ENCODE data around the gene FA2H. TPM values are rescaled to one million over a fixed set of nuclear protein-coding genes. Genes with fewer than 3 reads are reported as not detected.

The FA2H gene
- total and polyA plus RNA-seq, 10 of the 15 experiments (the other 5 are each of a cell fraction or from before 2014, with no cell fraction given) = 0.05 to 0.73 (median 0.51) TPM; not detected in 3

GRCh38 chr16:74744566-74744965 lies 30.1 kb downstream of the FA2H start:
- WGBS (ENCODE audit: insufficient coverage, insufficient replicate concordance, low lambda C conversion rate, missing lambda C conversion rate) = 56% methylated on average over 4 of the region's 4 CpGs
- ChIA-PET CTCF (interaction anchor here (0.7 kb wide), 1 partner anchor 17 kb away, joined by 3 read pairs; no protein-coding TSS in a partner anchor), POLR2A (no interaction called here), SMC1A (ENCODE audit: uncharacterized antibody, unreplicated experiment) (interaction anchor here (0.7 kb wide), 1 partner anchor 17 kb away, joined by 3 read pairs; no protein-coding TSS in a partner anchor), RAD21 (ENCODE audit: unreplicated experiment) (no interaction called here)
- Histone ChIP-seq H4K20me1 (ENCODE audit: control insufficient read depth, insufficient read depth) (no peaks in the 10 kb centered on the region), H3K4me1 (ENCODE audit: control insufficient read depth, insufficient read depth, low read length) (peaks cover 7% of the 10 kb centered on the region; the same call in 1 of the 2 replicates), H3K27me3 (replicated peaks in 1 of 2; ENCODE audit: control insufficient read depth in 2 of 2, insufficient read depth in 2 of 2, low read length in 1 of 2) (no peaks in the 10 kb centered on the region; a peak in 1 of 4 replicates), H3K9me3 (replicated peaks; ENCODE audit: control insufficient read depth, insufficient read depth, low read length) (no peaks in the 10 kb centered on the region), H3K4me3 (no peak overlapping the region), H3K9ac (ENCODE audit: control insufficient read depth, insufficient read depth, low read length) (no peak overlapping the region), H3K36me3 (ENCODE audit: control insufficient read depth in 2 of 2, insufficient read depth in 2 of 2, low read length in 1 of 2) (no peaks in the 10 kb centered on the region), H3K4me2 (ENCODE audit: control insufficient read depth, insufficient read depth) (no peak overlapping the region), H3K27ac (ENCODE audit: control insufficient read depth, insufficient read depth) (no peak overlapping the region), H2AFZ (ENCODE audit: control insufficient read depth, low read depth, low read length) (no peak overlapping the region), H3K79me2 (ENCODE audit: control insufficient read depth, insufficient read depth, low read length) (no peaks in the 10 kb centered on the region)
- no peak for FAIRE-seq
- in situ Hi-C loops (cut with MboI) (no loop called here), intact Hi-C loops (cut with micrococcal nuclease; ENCODE audit: unreplicated experiment) (no loop called here)
- no peak for DNase-seq (ENCODE audit: low read depth, low spot score)
- BruUV-seq (replicated peaks) = no TSS peak
- TF ChIP-seq RB1 (IDR thresholded peaks at IDR 0.05; ENCODE audit: borderline replicate concordance) (no peak), CREM (IDR thresholded peaks at IDR 0.05; ENCODE audit: low read depth) (no peak), IRF5 (IDR thresholded peaks at IDR 0.05; ENCODE audit: borderline replicate concordance) (no peak)
- TF ChIP-seq, protein P1, sequence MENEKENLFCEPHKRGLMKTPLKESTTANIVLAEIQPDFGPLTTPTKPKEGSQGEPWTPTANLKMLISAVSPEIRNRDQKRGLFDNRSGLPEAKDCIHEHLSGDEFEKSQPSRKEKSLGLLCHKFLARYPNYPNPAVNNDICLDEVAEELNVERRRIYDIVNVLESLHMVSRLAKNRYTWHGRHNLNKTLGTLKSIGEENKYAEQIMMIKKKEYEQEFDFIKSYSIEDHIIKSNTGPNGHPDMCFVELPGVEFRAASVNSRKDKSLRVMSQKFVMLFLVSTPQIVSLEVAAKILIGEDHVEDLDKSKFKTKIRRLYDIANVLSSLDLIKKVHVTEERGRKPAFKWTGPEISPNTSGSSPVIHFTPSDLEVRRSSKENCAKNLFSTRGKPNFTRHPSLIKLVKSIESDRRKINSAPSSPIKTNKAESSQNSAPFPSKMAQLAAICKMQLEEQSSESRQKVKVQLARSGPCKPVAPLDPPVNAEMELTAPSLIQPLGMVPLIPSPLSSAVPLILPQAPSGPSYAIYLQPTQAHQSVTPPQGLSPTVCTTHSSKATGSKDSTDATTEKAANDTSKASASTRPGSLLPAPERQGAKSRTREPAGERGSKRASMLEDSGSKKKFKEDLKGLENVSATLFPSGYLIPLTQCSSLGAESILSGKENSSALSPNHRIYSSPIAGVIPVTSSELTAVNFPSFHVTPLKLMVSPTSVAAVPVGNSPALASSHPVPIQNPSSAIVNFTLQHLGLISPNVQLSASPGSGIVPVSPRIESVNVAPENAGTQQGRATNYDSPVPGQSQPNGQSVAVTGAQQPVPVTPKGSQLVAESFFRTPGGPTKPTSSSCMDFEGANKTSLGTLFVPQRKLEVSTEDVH (IDR thresholded peaks at IDR 0.05; ENCODE audit: low read depth, partially characterized antibody) = no peak
- ATAC-seq = no peak; the same call in 1 of the 3 replicates
